H1 (cell line): ENCODE measurements around the gene CDC42SE1. TPM values are rescaled to one million over a fixed set of nuclear protein-coding genes. Genes with fewer than 3 reads are reported as not detected.

Experiments used
- NANOG ChIP-seq: IDR thresholded peaks from 2 replicates; pipeline ENCODE4 v1.6.1; 2011; ENCODE audit warnings: low read length, low read depth, mild to moderate bottlenecking, inconsistent platforms; ENCODE audit not compliant: insufficient read depth, poor library complexity, severe bottlenecking
- SAP30 ChIP-seq: fragments of 300-600 bp; sonication (generic); IDR thresholded peaks from 2 replicates; pipeline ENCODE4 v1.7.1; 2012; ENCODE audit warnings: low read length, moderate library complexity, mild to moderate bottlenecking, inconsistent platforms; ENCODE audit not compliant: insufficient read depth, insufficient replicate concordance
- YY1 ChIP-seq: IDR thresholded peaks from 2 replicates; pipeline ENCODE4 v1.6.1; 2011; ENCODE audit warnings: low read depth, mild to moderate bottlenecking, low read length
- polyA plus RNA-seq, 7 experiments: library from polyadenylated mRNA; depleted of rRNA in 3 of 7; stranded (reverse) in 5 of 7; unstranded in 2 of 7; fragments of >200 nt in 5 of 7; fragments of 200-250 nt in 2 of 7; gene quantifications; 1 replicate in 5 of 7; 2 replicates in 1 of 7; 4 replicates in 1 of 7; pipeline versions ENCODE4 v1.2.1 to v1.2.3, GENCODE V29; 2011 to 2013; ENCODE audit warnings: missing spikeins in 2 of 7, mixed read lengths in 2 of 7
- total RNA-seq: library from RNA; stranded (reverse); fragmentation: NEBNext Ultra II Directional; extraction: Animal tissue kit (Norgen Biotek cat#: 25700); gene quantifications from 2 replicates; pipeline ENCODE4 v1.2.1, GENCODE V29; 2021

Gene CDC42SE1
- total and polyA plus RNA-seq, 2 of the 8 experiments (the other 6 are each of a cell fraction or from before 2014, with no cell fraction given), result 30.5 to 74.1 TPM

- TF ChIP-seq SAP30, result peak; percentile 58
- TF ChIP-seq YY1, result peak; percentile 97
- no peak for TF ChIP-seq NANOG
- TF ChIP-seq, all 59 proteins: peak for 27
Observed at GRCh38 chr1:151070474-151071276, 11.3 kb upstream of the CDC42SE1 start, which contains the start of gene GABPB2 (continued).
